HFFc6 (cell line): ENCODE results near the gene CA12. TPM values are rescaled to one million over a fixed set of nuclear protein-coding genes. Genes with fewer than 3 reads are reported as not detected.
A peak's percentile ranks its signal among the peaks of the same experiment; 100 is the strongest.

Experiments used
- DNase-seq: peaks from one replicate; pipeline ENCODE4 v3.0.0-alpha.2; 2018
- H3K27ac Mint-ChIP-seq: 2 replicates; pipeline ENCODE4 v1.8.0; 2020; ENCODE audit warnings: mild to moderate bottlenecking, mixed read lengths
- H3K27me3 Mint-ChIP-seq: 2 replicates; pipeline ENCODE4 v1.8.0; 2021; ENCODE audit warnings: mild to moderate bottlenecking, moderate library complexity, mixed read lengths; ENCODE audit not compliant: insufficient read depth
- H3K36me3 Mint-ChIP-seq: 2 replicates; pipeline ENCODE4 v1.8.0; 2021; ENCODE audit warnings: low read depth, mixed read lengths
- H3K4me1 Mint-ChIP-seq: 2 replicates; pipeline ENCODE4 v1.8.0; 2020; ENCODE audit warnings: low read depth, mixed read lengths
- H3K4me3 Mint-ChIP-seq: 2 replicates; pipeline ENCODE4 v1.8.0; 2020; ENCODE audit warnings: mild to moderate bottlenecking, moderate library complexity, mixed read lengths
- H3K9me3 Mint-ChIP-seq: 2 replicates; pipeline ENCODE4 v1.8.0; 2020; ENCODE audit warnings: mild to moderate bottlenecking, mixed read lengths
- CTCF ChIP-seq: fragments of 200-600 bp; sonication (generic); IDR thresholded peaks from 2 replicates; pipeline ENCODE4 v1.5.0; 2021; ENCODE audit warnings: antibody characterized with exemption, mild to moderate bottlenecking
- total RNA-seq, 6 experiments: library from RNA; stranded (reverse); fragmentation: NEBNext Ultra II Directional; extraction: Animal tissue kit (Norgen Biotek cat#: 25700); gene quantifications; 2 replicates in 1 of 6; 3 replicates in 5 of 6; pipeline ENCODE4 v1.2.3, GENCODE V29; 2021

Gene CA12
- total RNA-seq, 6 experiments from 2014 or later, result 8.3 to 18.2 (median 15.8) TPM

- peaks cover 7% of the 10 kb centered on the region for H3K4me1 Mint-ChIP-seq
- no peak for TF ChIP-seq CTCF
- no peak overlapping the region for H3K27ac Mint-ChIP-seq
- H3K9me3 Mint-ChIP-seq, result no peaks in the 10 kb centered on the region
- no peak overlapping the region for H3K4me3 Mint-ChIP-seq
- H3K27me3 Mint-ChIP-seq, result no peaks in the 10 kb centered on the region; the same call in 1 of the 2 replicates
- peaks cover 50% of the 10 kb centered on the region for H3K36me3 Mint-ChIP-seq
- DNase-seq, result no peak
Measured at GRCh38 chr15:63299943-63300575, 81.6 kb downstream of the CA12 start.

GRCh38 chr15:63296195-63296594, 85.5 kb downstream of the CA12 start:
- H3K4me1 Mint-ChIP-seq, result peaks cover 42% of the 10 kb centered on the region
- no peak overlapping the region for H3K27ac Mint-ChIP-seq
- peaks cover 4% of the 10 kb centered on the region for H3K9me3 Mint-ChIP-seq
- H3K4me3 Mint-ChIP-seq, result no peak overlapping the region
- no peak for TF ChIP-seq CTCF
- DNase-seq, result no peak
- peaks cover 2% of the 10 kb centered on the region for H3K27me3 Mint-ChIP-seq
- H3K36me3 Mint-ChIP-seq, result peaks cover 64% of the 10 kb centered on the region

GRCh38 chr15:63295341-63295740, 86.3 kb downstream of the CA12 start:
- Mint-ChIP-seq H3K9me3 (peaks cover 4% of the 10 kb centered on the region), H3K27ac (no peak overlapping the region; the same call in 1 of the 2 replicates)
- no peak; the same call in 1 of the 2 replicates for TF ChIP-seq CTCF

GRCh38 chr15:63294359-63294758, 87.3 kb downstream of the CA12 start:
- Mint-ChIP-seq H3K27ac (0 out of 2 replicates have a peak overlapping the region, but pooled peaks have one; percentile 24), H3K4me1 (peaks cover 53% of the 10 kb centered on the region), H3K9me3 (peaks cover 4% of the 10 kb centered on the region), H3K36me3 (peaks cover 56% of the 10 kb centered on the region), H3K4me3 (no peak overlapping the region), H3K27me3 (peaks cover 2% of the 10 kb centered on the region)
- no peak for DNase-seq
- no peak for TF ChIP-seq CTCF

More at GRCh38 chr15:63295341-63295740, 86.3 kb downstream of the CA12 start:
- peaks cover 64% of the 10 kb centered on the region for H3K36me3 Mint-ChIP-seq
- H3K27me3 Mint-ChIP-seq, result peaks cover 2% of the 10 kb centered on the region
- DNase-seq, result no peak
- no peak overlapping the region for H3K4me3 Mint-ChIP-seq
- H3K4me1 Mint-ChIP-seq, result peaks cover 50% of the 10 kb centered on the region

GRCh38 chr15:63292771-63293170, 88.9 kb downstream of the CA12 start:
- DNase-seq, result no peak
- H3K9me3 Mint-ChIP-seq, result peaks cover 4% of the 10 kb centered on the region
- H3K4me3 Mint-ChIP-seq, result peak overlapping the region; percentile 76; the same call in 1 of the 2 replicates
- peaks cover 53% of the 10 kb centered on the region for H3K36me3 Mint-ChIP-seq
- peaks cover 2% of the 10 kb centered on the region; the same call in 1 of the 2 replicates for H3K27me3 Mint-ChIP-seq
- TF ChIP-seq CTCF, result no peak
- peak overlapping the region; percentile 98 for H3K27ac Mint-ChIP-seq
- H3K4me1 Mint-ChIP-seq, result peaks cover 64% of the 10 kb centered on the region
